GM19035 (cell line): ENCODE data around the gene EIF4E.
"Not testable (repeated sequence)": the region's sequence is repeated elsewhere in the genome, so short reads cannot be mapped to it uniquely, and the experiment has no call there.

Experiments used
- ATAC-seq: cut with Tn5 transposase; IDR thresholded peaks from one replicate; pipeline ENCODE4 v1.9.1; 2021; ENCODE audit not compliant: unreplicated experiment

Gene EIF4E

DNA sequence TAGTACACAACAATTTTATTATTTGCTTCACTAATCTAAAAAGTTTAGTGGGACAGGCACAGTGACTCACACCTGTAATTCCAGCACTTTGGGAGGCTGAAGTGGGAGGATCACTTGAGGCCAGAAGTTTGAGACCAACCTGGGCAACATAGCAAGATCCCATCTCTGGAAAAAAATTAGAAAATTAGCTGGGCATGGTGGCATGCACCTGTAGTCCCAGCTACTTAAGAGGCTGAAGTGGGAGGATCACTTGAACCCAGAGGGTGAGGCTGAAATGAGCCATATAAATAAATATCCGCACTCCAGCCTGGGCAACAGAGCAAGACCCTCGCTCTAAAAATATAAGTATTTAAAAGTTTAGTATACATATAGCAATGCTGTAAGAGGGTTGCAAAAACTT is 42.6 kb downstream of the EIF4E start:
- not testable (repeated sequence) for ATAC-seq

GRCh38 chr4:98880884-98881283 is 48.0 kb downstream of the EIF4E start:
- not testable (repeated sequence) for ATAC-seq

- no peak for ATAC-seq
These were observed 49.4 kb downstream of the EIF4E start for GRCh38 chr4:98879515-98879914.

DNA sequence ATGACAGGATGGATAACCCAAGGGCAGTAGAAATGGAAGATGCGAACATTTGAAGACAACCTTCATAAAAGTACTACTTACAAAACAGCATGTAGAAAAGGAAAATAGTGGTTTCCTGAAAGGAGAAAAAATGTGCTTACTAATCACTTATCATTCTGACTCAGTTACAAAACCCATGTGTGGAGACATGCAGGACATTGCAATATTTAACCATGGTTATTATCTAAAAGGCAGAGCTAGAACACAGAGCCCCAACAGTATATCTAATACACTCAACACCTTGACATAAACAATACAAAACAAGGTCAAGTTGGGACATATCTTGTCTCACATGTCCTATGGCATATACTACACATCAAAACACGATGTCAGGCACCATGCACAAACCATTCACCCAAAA is 55.9 kb downstream of the EIF4E start:
- no peak for ATAC-seq

GRCh38 chr4:98872120-98872906 is 56.6 kb downstream of the EIF4E start:
- not testable (repeated sequence) for ATAC-seq

DNA sequence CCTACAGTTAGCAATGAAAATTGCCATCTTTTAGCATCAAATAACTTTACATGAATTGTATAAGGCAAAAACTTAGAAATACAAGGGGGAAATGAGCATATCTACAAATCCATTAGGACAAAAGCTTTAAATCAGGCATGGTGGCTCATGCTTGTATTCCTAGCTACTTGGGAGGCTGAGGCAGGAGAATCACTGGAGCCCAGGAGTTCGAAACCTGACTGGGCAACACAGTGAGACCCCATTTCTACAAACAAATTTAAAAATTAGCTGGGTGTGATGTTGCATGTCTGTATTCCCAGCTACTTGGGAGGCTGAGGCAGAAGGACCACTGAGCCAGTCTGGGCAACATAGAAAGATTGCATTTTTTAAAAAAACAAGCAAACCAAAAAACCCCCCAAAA is 61.3 kb downstream of the EIF4E start:
- no peak for ATAC-seq

DNA sequence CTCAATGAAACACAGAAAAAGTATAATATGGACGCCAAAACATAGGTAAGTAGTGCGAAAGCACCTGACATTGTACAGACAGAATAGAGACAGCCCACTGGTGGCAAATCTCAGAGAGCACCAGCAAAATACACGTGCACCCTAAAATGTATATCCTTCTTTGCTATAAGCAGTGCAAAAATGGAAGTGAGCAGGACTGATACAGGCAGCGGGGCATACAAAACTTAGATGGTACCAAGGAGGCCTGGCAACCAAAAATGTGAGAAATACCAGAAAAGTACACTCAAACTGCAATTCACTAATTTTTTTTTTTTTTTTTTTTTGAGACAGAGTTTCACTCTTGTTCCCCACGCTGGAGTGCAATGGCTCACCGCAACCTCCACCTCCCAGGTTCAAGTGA is 63.9 kb downstream of the EIF4E start:
- ATAC-seq = no peak

- no peak for ATAC-seq
These were observed 64.4 kb downstream of the EIF4E start for GRCh38 chr4:98864560-98864959.

GRCh38 chr4:98862371-98862770 is 66.6 kb downstream of the EIF4E start:
- ATAC-seq = no peak

DNA sequence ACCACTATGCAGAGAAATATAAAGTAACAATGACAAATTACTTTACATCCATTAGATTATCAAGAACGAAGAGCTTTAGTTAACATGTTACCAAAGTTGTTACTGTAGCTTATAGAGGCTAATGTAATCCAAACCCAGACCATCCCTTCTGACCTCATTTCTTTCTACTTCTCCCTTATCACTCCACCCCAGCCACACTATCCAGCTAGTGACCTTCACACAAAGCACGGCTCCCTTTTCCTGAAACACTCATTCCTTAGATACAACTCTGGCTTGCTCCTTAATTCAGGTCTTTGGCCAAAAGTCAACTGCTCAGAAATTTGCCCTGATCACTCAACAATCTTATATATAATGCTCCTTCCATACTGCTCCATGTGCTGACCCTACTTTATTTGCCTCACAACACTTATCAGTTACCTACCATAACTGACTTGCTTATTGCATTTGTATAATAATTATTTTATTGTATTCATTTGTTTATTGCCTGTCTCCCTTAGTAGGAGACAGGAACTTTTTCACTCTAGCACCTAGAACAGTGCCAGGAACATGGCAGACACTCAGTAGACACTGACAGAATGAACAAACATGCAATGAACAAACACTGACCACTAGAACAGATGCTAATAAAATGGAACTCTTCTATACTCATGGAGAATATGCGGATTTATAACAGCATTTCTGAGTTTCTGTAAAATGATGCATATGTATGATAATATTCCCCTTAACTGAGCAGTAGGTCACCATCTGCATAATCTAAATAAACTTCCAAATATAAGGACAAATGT is 67.6 kb downstream of the EIF4E start:
- ATAC-seq = no peak

DNA sequence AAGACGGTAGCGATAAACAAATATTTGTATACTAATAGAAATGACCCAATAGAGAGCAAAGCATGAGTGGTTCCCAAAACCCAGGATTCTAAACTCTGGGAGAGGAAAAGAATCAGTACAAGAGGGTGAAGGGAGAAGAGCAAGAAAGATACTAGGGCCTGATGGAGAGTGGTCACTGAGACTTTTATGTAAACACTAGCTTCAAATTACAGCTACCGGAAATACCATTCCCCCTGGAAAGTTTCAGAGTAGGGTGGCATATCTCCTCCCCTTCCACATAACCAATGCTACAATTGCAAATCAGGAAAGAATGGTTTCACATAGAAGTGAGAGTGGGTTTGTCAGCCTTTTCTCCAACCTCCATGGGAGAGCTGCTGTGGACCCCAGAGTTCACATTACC is 77.1 kb downstream of the EIF4E start:
- ATAC-seq = no peak

DNA sequence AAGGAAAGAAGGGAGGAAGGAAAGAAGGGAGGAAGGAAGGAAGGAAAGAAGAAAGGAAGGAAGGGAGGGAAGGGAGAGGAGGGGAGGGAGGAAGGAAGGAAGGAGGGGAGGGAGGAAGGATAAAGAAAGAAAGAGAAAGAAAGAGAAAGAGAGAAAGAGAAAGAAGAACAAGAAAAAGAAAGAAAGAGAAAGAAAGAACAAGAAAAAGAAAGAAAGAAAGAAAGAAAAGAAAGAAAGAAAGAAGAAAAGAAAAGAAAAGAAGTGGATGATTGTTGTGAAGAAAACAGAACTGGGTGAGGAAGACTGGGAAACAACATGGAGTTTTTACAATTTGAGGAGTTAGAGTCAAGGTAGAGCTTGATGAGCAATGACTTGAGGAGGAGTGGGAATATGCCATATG is 78.0 kb downstream of the EIF4E start:
- ATAC-seq = no peak

DNA sequence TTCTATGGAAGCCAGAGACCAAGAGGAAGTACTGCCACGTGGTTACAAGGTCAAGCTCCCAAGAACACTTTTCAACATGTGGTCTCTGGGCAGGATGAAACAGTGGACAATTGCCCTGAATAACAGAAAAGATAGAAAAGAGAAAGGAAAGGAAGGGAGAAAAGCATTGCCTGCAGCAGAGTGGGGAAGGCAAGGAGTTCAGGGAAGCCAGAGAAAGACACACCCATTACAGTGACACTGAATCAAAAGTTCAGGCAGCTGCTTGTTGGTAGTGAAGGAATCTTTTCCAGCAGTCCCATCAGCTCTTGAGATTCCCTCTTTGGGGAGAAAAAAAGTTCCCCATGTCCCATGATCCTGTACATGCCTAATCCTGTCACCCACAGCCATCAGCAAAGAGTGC is 80.5 kb downstream of the EIF4E start:
- no peak for ATAC-seq

GRCh38 chr4:98845960-98846359 is 83.0 kb downstream of the EIF4E start:
- ATAC-seq = no peak

DNA sequence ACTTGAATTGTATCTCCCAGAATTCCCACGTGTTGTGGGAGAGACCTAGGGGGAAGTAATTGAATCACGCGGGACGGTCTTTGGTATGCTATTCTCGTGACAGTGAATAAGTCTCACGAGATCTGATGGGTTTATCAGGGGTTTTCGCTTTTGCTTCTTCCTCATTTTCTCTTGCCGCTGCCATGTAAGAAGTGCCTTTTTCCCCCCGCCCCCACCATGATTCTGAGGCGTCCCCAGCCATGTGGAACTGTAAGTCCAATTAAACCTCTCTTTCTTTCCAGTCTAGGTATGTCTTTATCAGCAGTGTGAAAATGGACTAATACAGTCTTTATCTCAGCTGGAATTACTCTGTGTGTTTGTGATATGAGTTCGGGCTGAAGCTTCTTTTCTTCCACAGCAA is 86.0 kb downstream of the EIF4E start:
- ATAC-seq = not testable (repeated sequence)

GRCh38 chr4:98838977-98839618 is 89.8 kb downstream of the EIF4E start:
- ATAC-seq = no peak

DNA sequence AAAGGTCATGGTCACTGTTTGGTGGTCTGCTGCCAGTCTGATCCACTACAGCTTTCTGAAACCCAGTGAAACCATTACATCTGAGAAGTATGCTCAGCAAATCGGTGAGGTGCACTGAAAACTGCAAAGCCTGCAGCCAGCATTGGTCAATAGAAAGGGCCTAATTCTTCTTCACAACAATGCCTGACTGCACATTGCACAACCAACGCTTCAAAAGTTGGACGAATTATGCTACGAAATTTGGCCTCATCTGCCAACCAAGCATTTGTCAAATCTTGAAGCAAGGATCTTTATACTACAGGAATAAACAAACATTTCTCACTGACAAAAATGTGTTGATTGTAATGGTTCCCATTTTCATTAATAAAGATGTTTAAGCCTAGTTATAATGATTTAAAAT is 90.4 kb downstream of the EIF4E start:
- no peak for ATAC-seq

- no peak for ATAC-seq
These were observed 95.5 kb downstream of the EIF4E start for GRCh38 chr4:98833384-98833783.

- not testable (repeated sequence) for ATAC-seq
These were observed 97.9 kb downstream of the EIF4E start for GRCh38 chr4:98831036-98831435.
